ENCODE data around the gene ARMH3.

- TF ChIP-seq CTCF (IDR thresholded peaks at IDR 0.05; ENCODE audit: low read depth, low read length) (no peak), MAX (IDR thresholded peaks at IDR 0.05; ENCODE audit: low read depth, low read length) (no peak), POLR2A (IDR thresholded peaks at IDR 0.05; ENCODE audit: extremely low read depth, insufficient read length) (no peak)
Measured at GRCh38 chr10:102010961-102011360, 45.0 kb downstream of the ARMH3 start.
